ENCODE measurements around the gene PTPRG. TPM values are rescaled to one million over a fixed set of nuclear protein-coding genes. Genes with fewer than 3 reads are reported as not detected.
A peak's percentile ranks its signal among the peaks of the same experiment; 100 is the strongest.
"Not testable (repeated sequence)": the region's sequence is repeated elsewhere in the genome, so short reads cannot be mapped to it uniquely, and the experiment has no call there.

The PTPRG gene
- total RNA-seq, 3 donors from 2014 or later: 28.9 to 54.7 (median 40.4) TPM

- DNase-seq (no peak), ATAC-seq (no peak)
- TF ChIP-seq CTCF (IDR thresholded peaks at IDR 0.05): no peak
- Histone ChIP-seq H3K9me3 (no peaks in the 10 kb centered on the region), H3K4me1 (ENCODE audit: low read depth) (no peaks in the 10 kb centered on the region), H3K4me3 (no peak overlapping the region), H3K36me3 (ENCODE audit: low read depth) (no peaks in the 10 kb centered on the region)
- intact Hi-C loops (cut with DNase I, micrococcal nuclease): no loop called here
Observed at GRCh38 chr3:61704807-61705206, 143.4 kb downstream of the PTPRG start.

- H3K36me3 ChIP-seq (ENCODE audit: low read depth): no peaks in the 10 kb centered on the region
- TF ChIP-seq CTCF (IDR thresholded peaks at IDR 0.05): no peak
- DNase-seq (no peak), ATAC-seq (no peak)
- no peak overlapping the region for H3K4me3 ChIP-seq
- no peaks in the 10 kb centered on the region for H3K4me1 ChIP-seq (ENCODE audit: low read depth)
- H3K9me3 ChIP-seq: no peaks in the 10 kb centered on the region
- intact Hi-C loops (cut with DNase I, micrococcal nuclease): no loop called here
Observed at GRCh38 chr3:61707492-61707891, 146.1 kb downstream of the PTPRG start.

GRCh38 chr3:61710920-61711319, 149.5 kb downstream of the PTPRG start:
- H3K9me3 ChIP-seq; intact Hi-C loops (cut with DNase I, micrococcal nuclease); DNase-seq: not testable (repeated sequence)

GRCh38 chr3:61714225-61714624, 152.9 kb downstream of the PTPRG start:
- H3K4me3 ChIP-seq: no peak overlapping the region
- ATAC-seq: no peak
- no peaks in the 10 kb centered on the region for H3K9me3 ChIP-seq
- H3K36me3 ChIP-seq (ENCODE audit: low read depth): no peaks in the 10 kb centered on the region
- H3K4me1 ChIP-seq (ENCODE audit: low read depth): no peaks in the 10 kb centered on the region
- intact Hi-C loops (cut with DNase I, micrococcal nuclease): no loop called here
- TF ChIP-seq CTCF (IDR thresholded peaks at IDR 0.05): no peak
- no peak for DNase-seq

More at GRCh38 chr3:61710920-61711319, 149.5 kb downstream of the PTPRG start:
- not testable (repeated sequence) for H3K36me3 ChIP-seq (ENCODE audit: low read depth); ATAC-seq; H3K4me3 ChIP-seq; H3K4me1 ChIP-seq (ENCODE audit: low read depth)

- Histone ChIP-seq H3K9me3 (no peaks in the 10 kb centered on the region), H3K4me3 (no peak overlapping the region), H3K36me3 (ENCODE audit: low read depth) (no peaks in the 10 kb centered on the region), H3K4me1 (ENCODE audit: low read depth) (no peaks in the 10 kb centered on the region)
- DNase-seq (peak in 1 of 3 donors; percentile 21), ATAC-seq (peak; percentile 55)
- no peak for TF ChIP-seq CTCF (IDR thresholded peaks at IDR 0.05)
- intact Hi-C loops (cut with DNase I, micrococcal nuclease): no loop called here
Observed at GRCh38 chr3:61715886-61716527, 154.6 kb downstream of the PTPRG start.

- H3K4me3 ChIP-seq; H3K36me3 ChIP-seq (ENCODE audit: low read depth); ATAC-seq; H3K4me1 ChIP-seq (ENCODE audit: low read depth); intact Hi-C loops (cut with DNase I, micrococcal nuclease); H3K9me3 ChIP-seq; DNase-seq: not testable (repeated sequence)
Observed at GRCh38 chr3:61716693-61717092, 155.3 kb downstream of the PTPRG start.

GRCh38 chr3:61718565-61718964, 157.2 kb downstream of the PTPRG start:
- intact Hi-C loops (cut with DNase I, micrococcal nuclease): no loop called here
- no peak overlapping the region for H3K4me3 ChIP-seq
- ATAC-seq (no peak), DNase-seq (no peak)
- H3K9me3 ChIP-seq: no peaks in the 10 kb centered on the region
- no peaks in the 10 kb centered on the region for H3K36me3 ChIP-seq (ENCODE audit: low read depth)
- TF ChIP-seq CTCF (IDR thresholded peaks at IDR 0.05): no peak
- no peaks in the 10 kb centered on the region for H3K4me1 ChIP-seq (ENCODE audit: low read depth)

All from mucosa of descending colon (tissue), 3 donors.